ENCODE measurements around the gene RPAP3.

The RPAP3 gene

DNA sequence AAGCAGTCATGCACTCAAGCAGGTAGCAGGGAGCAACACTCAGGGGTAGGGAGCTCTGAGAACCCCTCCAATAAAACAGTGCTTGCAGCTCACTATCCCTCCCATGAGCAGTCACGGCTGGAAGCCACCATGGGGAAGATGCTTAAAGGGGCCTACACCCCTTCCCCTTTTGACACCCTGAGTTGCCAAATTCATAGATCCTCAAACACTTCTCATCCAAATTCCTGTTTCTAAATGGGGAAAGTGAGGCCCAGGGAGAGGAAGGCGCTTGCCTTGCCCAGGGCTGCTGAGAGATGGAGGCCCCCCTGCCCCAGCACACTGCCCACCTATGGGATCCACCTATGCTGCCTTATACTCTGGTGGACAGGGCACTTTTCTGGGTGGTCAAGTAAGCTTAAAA is 26.7 kb upstream of the RPAP3 start:
- Histone ChIP-seq H3K4me3 (ENCODE audit: low read depth, low read length) (no peak overlapping the region), H3K9ac (ENCODE audit: low read depth, low read length) (no peak overlapping the region), H3K27me3 (ENCODE audit: control insufficient read depth, insufficient read depth, low read length) (no peaks in the 10 kb centered on the region), H3K4me1 (ENCODE audit: control insufficient read depth, insufficient read depth, low read length) (peaks cover 14% of the 10 kb centered on the region), H3K27ac (ENCODE audit: low read depth, low read length) (no peak overlapping the region), H3K9me3 (ENCODE audit: control insufficient read depth, insufficient read depth, low read length) (no peaks in the 10 kb centered on the region), H3K36me3 (ENCODE audit: control insufficient read depth, insufficient read depth, low read length) (no peaks in the 10 kb centered on the region)

DNA sequence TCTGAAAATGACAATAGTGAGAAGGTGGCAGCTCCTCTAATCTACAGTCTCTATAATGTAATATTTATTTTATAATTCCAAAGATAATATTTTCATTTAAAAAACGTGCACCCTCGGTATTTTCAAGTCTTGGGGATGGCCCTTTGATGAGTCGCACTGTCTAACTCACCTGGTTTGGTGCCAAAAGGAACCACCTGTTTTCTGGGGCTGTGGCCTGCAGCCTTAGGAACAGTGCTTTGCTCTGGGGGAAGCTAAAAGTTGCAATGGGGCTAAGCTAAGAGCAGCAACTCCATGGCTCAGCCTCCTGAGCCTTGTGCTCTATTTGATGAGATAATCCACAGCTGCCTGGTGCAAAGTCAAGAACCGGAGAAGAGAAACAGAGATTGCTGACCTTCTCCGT is 25.9 kb upstream of the RPAP3 start:
- H3K27me3 ChIP-seq (ENCODE audit: control insufficient read depth, insufficient read depth, low read length), result no peaks in the 10 kb centered on the region
- no peak overlapping the region for H3K4me3 ChIP-seq (ENCODE audit: low read depth, low read length)
- peaks cover 14% of the 10 kb centered on the region for H3K4me1 ChIP-seq (ENCODE audit: control insufficient read depth, insufficient read depth, low read length)
- H3K27ac ChIP-seq (ENCODE audit: low read depth, low read length), result no peak overlapping the region
- H3K36me3 ChIP-seq (ENCODE audit: control insufficient read depth, insufficient read depth, low read length), result no peaks in the 10 kb centered on the region
- no peaks in the 10 kb centered on the region for H3K9me3 ChIP-seq (ENCODE audit: control insufficient read depth, insufficient read depth, low read length)
- no peak overlapping the region for H3K9ac ChIP-seq (ENCODE audit: low read depth, low read length)

DNA sequence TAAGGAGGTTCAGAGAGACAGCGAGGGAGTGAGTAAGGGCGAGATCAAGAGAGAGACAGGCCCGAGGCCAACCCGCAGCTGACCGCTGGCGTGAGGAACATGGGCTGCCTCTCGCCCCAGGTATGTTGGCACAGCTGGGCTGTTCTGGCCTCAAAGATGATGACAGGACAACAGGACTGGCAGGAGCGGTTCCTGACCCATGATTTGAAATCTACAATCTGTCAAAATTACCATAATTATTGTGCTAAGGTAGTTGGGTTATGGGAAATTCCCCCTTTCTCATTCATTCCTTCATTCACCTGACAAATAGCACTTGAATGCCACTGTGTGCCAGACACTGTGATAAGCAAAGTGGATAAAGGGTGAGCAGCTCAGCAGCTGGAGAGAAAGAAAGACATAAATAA is 24.5 kb upstream of the RPAP3 start:
- Histone ChIP-seq H3K9ac (ENCODE audit: low read depth, low read length) (no peak overlapping the region), H3K4me1 (ENCODE audit: control insufficient read depth, insufficient read depth, low read length) (peaks cover 13% of the 10 kb centered on the region), H3K4me3 (ENCODE audit: low read depth, low read length) (no peak overlapping the region), H3K9me3 (ENCODE audit: control insufficient read depth, insufficient read depth, low read length) (no peaks in the 10 kb centered on the region), H3K27ac (ENCODE audit: low read depth, low read length) (no peak overlapping the region), H3K27me3 (ENCODE audit: control insufficient read depth, insufficient read depth, low read length) (no peaks in the 10 kb centered on the region), H3K36me3 (ENCODE audit: control insufficient read depth, insufficient read depth, low read length) (no peaks in the 10 kb centered on the region)

DNA sequence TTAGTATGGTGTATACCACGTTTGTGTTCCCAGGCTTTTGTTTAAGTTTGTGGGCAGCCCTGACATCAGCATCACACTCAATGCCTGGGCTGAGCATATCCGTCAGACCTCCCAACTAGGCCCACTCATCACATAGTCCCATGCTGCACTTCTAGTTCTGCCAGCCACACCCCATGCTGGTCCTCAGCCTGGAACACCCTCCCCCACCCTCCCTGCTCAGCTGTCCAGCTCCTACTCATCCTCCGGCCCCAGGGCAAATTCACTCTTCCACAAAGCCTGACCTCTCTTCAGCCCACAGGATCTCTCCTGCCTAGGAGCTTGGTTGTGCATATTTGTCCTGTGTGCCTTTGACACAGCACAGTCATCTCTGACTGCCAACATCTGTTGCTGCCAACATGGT is 23.4 kb upstream of the RPAP3 start:
- Histone ChIP-seq H3K27me3 (ENCODE audit: control insufficient read depth, insufficient read depth, low read length) (no peaks in the 10 kb centered on the region), H3K4me3 (ENCODE audit: low read depth, low read length) (no peak overlapping the region), H3K27ac (ENCODE audit: low read depth, low read length) (no peak overlapping the region), H3K4me1 (ENCODE audit: control insufficient read depth, insufficient read depth, low read length) (peaks cover 2% of the 10 kb centered on the region), H3K36me3 (ENCODE audit: control insufficient read depth, insufficient read depth, low read length) (no peaks in the 10 kb centered on the region), H3K9me3 (ENCODE audit: control insufficient read depth, insufficient read depth, low read length) (no peaks in the 10 kb centered on the region), H3K9ac (ENCODE audit: low read depth, low read length) (no peak overlapping the region)

DNA sequence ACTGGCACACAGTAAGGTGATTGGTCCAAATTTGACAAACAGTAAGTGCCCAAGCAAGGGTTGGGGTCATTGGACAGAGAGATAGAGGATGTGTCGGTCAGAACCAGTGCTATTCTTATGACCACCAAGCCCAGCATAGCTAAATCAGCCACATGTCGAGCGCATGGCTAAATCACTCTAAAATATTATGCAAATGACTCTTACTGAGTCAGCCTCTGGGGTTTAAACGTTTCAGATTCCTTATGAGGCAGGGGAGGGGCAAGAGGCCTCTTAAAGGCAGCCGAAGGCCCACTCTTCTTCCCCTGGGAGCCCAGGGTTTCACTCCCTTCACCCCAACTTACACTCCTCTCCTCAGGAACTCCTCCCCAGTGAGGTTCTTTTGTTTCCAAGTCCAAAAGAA is 20.1 kb upstream of the RPAP3 start:
- Histone ChIP-seq H3K9ac (ENCODE audit: low read depth, low read length) (no peak overlapping the region), H3K4me1 (ENCODE audit: control insufficient read depth, insufficient read depth, low read length) (no peaks in the 10 kb centered on the region), H3K9me3 (ENCODE audit: control insufficient read depth, insufficient read depth, low read length) (no peaks in the 10 kb centered on the region), H3K27ac (ENCODE audit: low read depth, low read length) (no peak overlapping the region), H3K4me3 (ENCODE audit: low read depth, low read length) (no peak overlapping the region), H3K36me3 (ENCODE audit: control insufficient read depth, insufficient read depth, low read length) (no peaks in the 10 kb centered on the region), H3K27me3 (ENCODE audit: control insufficient read depth, insufficient read depth, low read length) (no peaks in the 10 kb centered on the region)

DNA sequence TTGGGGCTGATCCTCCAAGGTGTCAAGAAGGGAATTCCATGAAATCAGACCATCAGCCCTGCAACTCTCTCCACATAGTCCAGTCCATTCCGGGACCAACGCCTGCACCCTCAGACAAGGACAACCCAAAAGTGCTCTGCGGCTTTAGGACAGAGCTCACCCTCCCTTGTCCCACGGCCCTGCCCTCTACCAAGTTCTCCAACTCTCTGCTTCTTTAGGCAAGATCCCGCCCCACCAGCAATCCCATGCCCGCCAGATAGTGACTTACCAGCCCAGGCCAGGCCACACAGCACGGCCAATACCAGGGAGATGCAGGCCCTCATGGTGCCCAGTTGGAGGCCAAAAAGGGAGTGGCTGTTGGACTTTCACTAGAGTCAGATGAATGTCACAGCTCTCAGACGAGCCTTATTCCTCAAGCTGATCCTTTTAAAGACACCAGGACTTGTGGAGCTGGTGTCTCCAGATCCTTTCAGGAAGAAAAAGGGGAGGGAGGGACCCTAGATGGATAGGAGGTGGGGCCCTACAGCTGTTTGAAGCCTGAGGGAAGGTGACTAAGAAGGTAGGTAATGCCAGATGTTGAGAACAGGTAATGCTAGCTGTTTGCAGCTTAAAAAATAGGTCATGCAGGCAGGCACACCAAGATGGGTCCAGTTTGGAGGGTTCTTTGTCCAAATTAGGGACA is 19.4 kb upstream of the RPAP3 start, which contains the start of gene ENDOU:
Gene ENDOU (minus strand): TSS at position 400 of the 682 bp plus-strand sequence. CDS start 77 bp downstream, at position 323.
- no peaks in the 10 kb centered on the region for H3K4me1 ChIP-seq (ENCODE audit: control insufficient read depth, insufficient read depth, low read length)
- H3K36me3 ChIP-seq (ENCODE audit: control insufficient read depth, insufficient read depth, low read length), result no peaks in the 10 kb centered on the region
- no peak within 1 kb of the TSS for H3K9ac ChIP-seq (ENCODE audit: low read depth, low read length)
- H3K27ac ChIP-seq (ENCODE audit: low read depth, low read length), result no peak within 1 kb of the TSS
- no peak within 1 kb of the TSS for H3K4me3 ChIP-seq (ENCODE audit: low read depth, low read length)
- no peaks in the 10 kb centered on the region for H3K27me3 ChIP-seq (ENCODE audit: control insufficient read depth, insufficient read depth, low read length)
- H3K9me3 ChIP-seq (ENCODE audit: control insufficient read depth, insufficient read depth, low read length), result no peaks in the 10 kb centered on the region

DNA sequence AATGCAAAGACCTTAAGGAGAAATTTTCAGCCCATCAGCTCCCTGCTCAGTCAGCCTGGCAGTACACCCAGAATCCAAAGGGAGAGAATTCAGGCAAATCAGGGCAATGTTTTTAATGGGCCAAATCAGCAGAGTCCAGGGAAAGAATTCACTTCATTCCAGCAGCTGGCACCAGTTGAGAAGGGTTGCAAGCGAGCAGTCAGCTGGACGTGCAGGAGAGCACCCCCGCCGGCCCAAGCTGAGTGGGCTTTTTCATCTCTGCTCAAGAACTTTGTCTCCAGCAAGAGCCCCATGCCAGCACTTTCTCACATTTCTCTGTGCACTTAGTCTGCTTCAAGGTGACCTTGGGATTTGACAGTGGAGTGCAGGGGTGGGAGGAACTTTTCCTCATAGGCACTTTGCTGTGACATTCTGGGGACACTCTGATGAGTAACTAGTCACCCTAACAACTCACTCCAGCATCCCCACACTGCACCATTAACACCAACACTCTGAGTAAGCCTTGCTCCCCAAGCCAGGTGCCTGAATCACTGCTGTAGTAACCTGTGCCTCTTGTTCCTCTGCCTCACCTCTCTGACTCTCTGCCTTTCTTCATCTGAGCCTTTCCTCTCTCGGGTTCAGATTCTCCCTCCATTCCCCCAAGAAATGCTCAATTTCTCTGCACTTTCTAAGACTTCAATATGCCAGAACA is 17.3 kb upstream of the RPAP3 start:
- Histone ChIP-seq H3K27ac (ENCODE audit: low read depth, low read length) (no peak overlapping the region), H3K4me3 (ENCODE audit: low read depth, low read length) (no peak overlapping the region), H3K9ac (ENCODE audit: low read depth, low read length) (no peak overlapping the region), H3K4me1 (ENCODE audit: control insufficient read depth, insufficient read depth, low read length) (peaks cover 3% of the 10 kb centered on the region), H3K36me3 (ENCODE audit: control insufficient read depth, insufficient read depth, low read length) (no peaks in the 10 kb centered on the region), H3K9me3 (ENCODE audit: control insufficient read depth, insufficient read depth, low read length) (no peaks in the 10 kb centered on the region), H3K27me3 (ENCODE audit: control insufficient read depth, insufficient read depth, low read length) (no peaks in the 10 kb centered on the region)

DNA sequence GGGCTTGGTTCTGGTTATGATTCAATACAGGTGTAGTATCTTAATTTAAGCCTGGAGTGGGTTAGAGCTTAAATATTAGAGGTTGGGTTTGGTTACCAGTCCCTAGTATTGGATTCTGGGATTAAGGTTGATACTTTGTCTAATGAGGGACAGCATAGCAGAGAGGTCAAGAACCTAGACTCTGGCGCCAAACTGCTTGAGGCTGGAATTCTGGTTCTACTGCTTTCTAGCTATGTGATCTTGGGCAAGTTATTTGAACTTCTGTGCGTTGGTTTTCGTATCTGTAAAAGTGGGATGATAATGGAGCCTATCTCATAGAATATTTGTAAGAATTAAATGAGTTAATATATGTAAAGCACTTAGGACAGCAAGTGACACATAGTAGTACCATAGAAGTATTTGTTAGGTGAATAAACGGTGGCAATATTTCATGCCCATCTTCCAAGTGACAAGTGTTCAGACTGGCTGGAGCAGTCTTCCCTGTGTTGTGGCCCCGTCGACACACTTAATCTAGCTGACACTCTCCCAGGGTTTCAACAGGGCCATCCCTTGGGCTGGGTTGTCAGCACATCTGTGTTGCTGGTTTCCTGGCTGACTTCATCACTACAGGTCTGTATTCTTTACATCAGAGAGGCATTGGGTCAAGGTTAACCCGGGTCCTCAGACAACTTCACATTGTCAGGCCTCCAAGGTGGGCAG is 16.5 kb upstream of the RPAP3 start:
- Histone ChIP-seq H3K27me3 (ENCODE audit: control insufficient read depth, insufficient read depth, low read length) (peaks cover under 1% of the 10 kb centered on the region; the same call in 1 of the 2 replicates), H3K9me3 (ENCODE audit: control insufficient read depth, insufficient read depth, low read length) (no peaks in the 10 kb centered on the region), H3K9ac (ENCODE audit: low read depth, low read length) (no peak overlapping the region), H3K27ac (ENCODE audit: low read depth, low read length) (no peak overlapping the region), H3K4me3 (ENCODE audit: low read depth, low read length) (no peak overlapping the region), H3K36me3 (ENCODE audit: control insufficient read depth, insufficient read depth, low read length) (no peaks in the 10 kb centered on the region), H3K4me1 (ENCODE audit: control insufficient read depth, insufficient read depth, low read length) (peaks cover 9% of the 10 kb centered on the region)

DNA sequence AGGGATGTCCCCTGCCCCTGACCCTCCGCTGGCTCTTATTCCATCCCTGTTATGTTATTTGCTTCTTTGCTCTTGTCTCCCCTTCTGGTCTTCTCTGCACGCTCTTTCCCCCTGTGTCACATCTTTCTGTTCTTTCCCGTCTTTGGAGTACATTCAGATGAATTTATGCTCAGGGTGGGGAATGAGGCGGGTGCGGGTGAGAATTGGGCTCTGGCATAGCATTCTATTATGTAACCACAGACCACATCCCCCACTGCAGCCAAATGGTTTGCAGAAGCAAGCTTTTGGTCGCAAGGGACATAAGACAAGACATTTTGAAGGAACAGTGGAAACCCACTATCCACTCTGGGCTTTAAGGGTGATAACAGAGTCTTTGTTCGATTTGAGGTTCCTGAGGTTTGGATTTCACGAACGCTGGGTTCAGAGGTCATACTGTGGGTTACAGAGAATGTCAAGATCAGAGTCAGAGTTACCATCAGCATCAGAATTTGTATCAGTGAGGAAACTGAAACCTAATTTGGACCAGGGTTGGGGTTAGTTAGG is 15.7 kb upstream of the RPAP3 start:
- peaks cover 11% of the 10 kb centered on the region for H3K4me1 ChIP-seq (ENCODE audit: control insufficient read depth, insufficient read depth, low read length)
- no peaks in the 10 kb centered on the region for H3K36me3 ChIP-seq (ENCODE audit: control insufficient read depth, insufficient read depth, low read length)
- no peak overlapping the region for H3K27ac ChIP-seq (ENCODE audit: low read depth, low read length)
- no peaks in the 10 kb centered on the region for H3K9me3 ChIP-seq (ENCODE audit: control insufficient read depth, insufficient read depth, low read length)
- no peak overlapping the region for H3K4me3 ChIP-seq (ENCODE audit: low read depth, low read length)
- peaks cover 8% of the 10 kb centered on the region for H3K27me3 ChIP-seq (ENCODE audit: control insufficient read depth, insufficient read depth, low read length)
- H3K9ac ChIP-seq (ENCODE audit: low read depth, low read length), result no peak overlapping the region

DNA sequence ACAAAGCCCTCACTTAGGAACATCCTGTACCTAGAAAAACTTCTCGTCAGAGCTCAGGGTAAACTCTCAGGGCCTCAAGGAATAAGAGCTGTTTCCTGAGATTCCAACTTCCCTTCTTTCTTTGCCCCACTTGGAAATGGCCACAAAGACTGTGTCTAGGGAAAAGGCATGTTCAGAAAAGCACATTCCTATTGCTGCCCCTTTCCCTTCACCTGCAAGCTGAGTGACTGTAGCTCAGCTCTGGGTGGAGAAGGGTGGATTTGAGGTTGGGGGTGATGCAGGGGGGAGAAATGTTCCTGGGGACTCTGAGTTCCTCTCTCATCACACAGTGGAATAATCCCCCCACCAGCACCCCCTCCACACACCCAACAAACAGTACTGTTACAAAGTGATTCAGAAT is 12.7 kb upstream of the RPAP3 start:
- H3K4me3 ChIP-seq (ENCODE audit: low read depth, low read length), result no peak overlapping the region
- H3K27me3 ChIP-seq (ENCODE audit: control insufficient read depth, insufficient read depth, low read length), result peaks cover 11% of the 10 kb centered on the region
- H3K9me3 ChIP-seq (ENCODE audit: control insufficient read depth, insufficient read depth, low read length), result no peaks in the 10 kb centered on the region
- no peaks in the 10 kb centered on the region for H3K36me3 ChIP-seq (ENCODE audit: control insufficient read depth, insufficient read depth, low read length)
- peaks cover 11% of the 10 kb centered on the region for H3K4me1 ChIP-seq (ENCODE audit: control insufficient read depth, insufficient read depth, low read length)
- H3K27ac ChIP-seq (ENCODE audit: low read depth, low read length), result no peak overlapping the region
- H3K9ac ChIP-seq (ENCODE audit: low read depth, low read length), result no peak overlapping the region

Data from HUES48 (cell line).